ENCODE results near the gene CORT.

CORT gene

GRCh38 chr1:10437052-10437451, 12.8 kb upstream of the CORT start:
- TF ChIP-seq EZH2 (IDR thresholded peaks at IDR 0.05; ENCODE audit: borderline replicate concordance, low read length): no peak
- TF ChIP-seq CTCF (IDR thresholded peaks at IDR 0.05; ENCODE audit: low read length): no peak
- Histone ChIP-seq H3K4me1 (ENCODE audit: insufficient read depth, low read length, severe bottlenecking) (peaks cover 3% of the 10 kb centered on the region), H3K27me3 (ENCODE audit: insufficient read depth, low read length) (no peaks in the 10 kb centered on the region), H4K20me1 (ENCODE audit: insufficient read depth, low read length) (no peaks in the 10 kb centered on the region), H3K36me3 (ENCODE audit: insufficient read depth, low read length) (0 out of 2 replicates have a peak, but pooled peaks cover 4% of the 10 kb centered on the region), H3K4me3 (ENCODE audit: low read depth, low read length, poor library complexity, severe bottlenecking) (no peak overlapping the region), H3F3A (ENCODE audit: insufficient read depth, low read length) (no peaks in the 10 kb centered on the region), H3K4me2 (ENCODE audit: low read length) (no peak overlapping the region), H3K9me3 (ENCODE audit: low read length) (no peaks in the 10 kb centered on the region), H3K27ac (ENCODE audit: low read depth, low read length, poor library complexity, severe bottlenecking) (no peak overlapping the region), H3K9ac (ENCODE audit: low read length) (no peak overlapping the region), H3K9me2 (ENCODE audit: low read depth, low read length) (no peaks in the 10 kb centered on the region), H2AFZ (ENCODE audit: low read length) (no peak overlapping the region), H3K79me2 (ENCODE audit: insufficient read depth, low read length) (no peaks in the 10 kb centered on the region)

GRCh38 chr1:10438677-10439163, 11.1 kb upstream of the CORT start:
- Histone ChIP-seq H3F3A (ENCODE audit: insufficient read depth, low read length) (no peaks in the 10 kb centered on the region), H3K9ac (ENCODE audit: low read length) (no peak overlapping the region), H3K9me2 (ENCODE audit: low read depth, low read length) (no peaks in the 10 kb centered on the region), H3K4me3 (ENCODE audit: low read depth, low read length, poor library complexity, severe bottlenecking) (no peak overlapping the region), H3K9me3 (ENCODE audit: low read length) (no peaks in the 10 kb centered on the region), H3K4me2 (ENCODE audit: low read length) (no peak overlapping the region), H2AFZ (ENCODE audit: low read length) (no peak overlapping the region), H3K27ac (ENCODE audit: low read depth, low read length, poor library complexity, severe bottlenecking) (no peak overlapping the region), H4K20me1 (ENCODE audit: insufficient read depth, low read length) (no peaks in the 10 kb centered on the region), H3K36me3 (ENCODE audit: insufficient read depth, low read length) (0 out of 2 replicates have a peak, but pooled peaks cover 4% of the 10 kb centered on the region), H3K79me2 (ENCODE audit: insufficient read depth, low read length) (no peaks in the 10 kb centered on the region), H3K27me3 (ENCODE audit: insufficient read depth, low read length) (no peaks in the 10 kb centered on the region), H3K4me1 (ENCODE audit: insufficient read depth, low read length, severe bottlenecking) (no peaks in the 10 kb centered on the region)
- TF ChIP-seq EZH2 (IDR thresholded peaks at IDR 0.05; ENCODE audit: borderline replicate concordance, low read length) (no peak), CTCF (IDR thresholded peaks at IDR 0.05; ENCODE audit: low read length) (no peak)

GRCh38 chr1:10440305-10440704, 9.5 kb upstream of the CORT start:
- no peaks in the 10 kb centered on the region for H4K20me1 ChIP-seq (ENCODE audit: insufficient read depth, low read length)
- H3K9me2 ChIP-seq (ENCODE audit: low read depth, low read length): no peaks in the 10 kb centered on the region
- no peaks in the 10 kb centered on the region for H3K27me3 ChIP-seq (ENCODE audit: insufficient read depth, low read length)
- H3K4me3 ChIP-seq (ENCODE audit: low read depth, low read length, poor library complexity, severe bottlenecking): no peak overlapping the region
- TF ChIP-seq CTCF (IDR thresholded peaks at IDR 0.05; ENCODE audit: low read length) (no peak), EZH2 (IDR thresholded peaks at IDR 0.05; ENCODE audit: borderline replicate concordance, low read length) (no peak)
- H3K27ac ChIP-seq (ENCODE audit: low read depth, low read length, poor library complexity, severe bottlenecking): no peak overlapping the region
- no peaks in the 10 kb centered on the region for H3K4me1 ChIP-seq (ENCODE audit: insufficient read depth, low read length, severe bottlenecking)
- no peaks in the 10 kb centered on the region for H3K36me3 ChIP-seq (ENCODE audit: insufficient read depth, low read length)
- no peak overlapping the region for H3K9ac ChIP-seq (ENCODE audit: low read length)
- H2AFZ ChIP-seq (ENCODE audit: low read length): no peak overlapping the region
- H3K79me2 ChIP-seq (ENCODE audit: insufficient read depth, low read length): no peaks in the 10 kb centered on the region
- no peaks in the 10 kb centered on the region for H3F3A ChIP-seq (ENCODE audit: insufficient read depth, low read length)
- no peak overlapping the region for H3K4me2 ChIP-seq (ENCODE audit: low read length)
- H3K9me3 ChIP-seq (ENCODE audit: low read length): no peaks in the 10 kb centered on the region
